Activated T-helper 9 cell treated with anti-CD3 and anti-CD28 coated beads, Interleukin-2, amount 50 U/mL, for 16 hours (primary cell): ENCODE data around the gene TRMT10B.
"Not testable (repeated sequence)": the region's sequence is repeated elsewhere in the genome, so short reads cannot be mapped to it uniquely, and the experiment has no call there.

Experiments
- DNase-seq: peaks from one replicate; pipeline ENCODE4 v3.0.0-alpha.2; 2020; ENCODE audit warnings: low read depth

Gene TRMT10B

DNA sequence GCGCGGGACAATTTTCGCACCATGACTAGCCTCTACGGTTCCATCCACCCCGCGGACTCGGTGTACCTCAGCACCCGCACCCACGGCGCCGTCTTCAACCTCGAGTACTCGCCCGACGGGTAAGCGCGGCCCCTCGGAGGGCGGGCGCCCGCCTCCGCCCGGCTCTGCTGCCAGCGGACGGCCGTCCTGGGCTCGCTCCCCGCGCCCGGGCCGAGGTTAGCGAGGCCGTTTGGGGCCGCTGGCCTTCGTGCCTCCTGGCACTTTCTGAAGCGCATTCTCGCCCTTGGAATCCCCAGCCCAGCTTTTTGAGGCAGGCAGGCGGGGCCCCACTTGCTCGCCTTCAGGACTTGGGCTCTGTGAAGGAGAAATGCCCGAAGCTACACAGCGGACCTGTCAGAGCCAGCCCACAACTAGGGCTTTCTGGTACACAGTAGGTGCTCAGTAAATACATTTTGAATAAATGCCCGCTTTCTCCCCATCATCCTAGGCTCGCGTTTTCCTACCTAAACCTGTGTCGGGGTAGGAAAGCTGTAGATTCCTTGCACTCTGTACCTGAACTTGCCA lies 47.8 kb downstream of the TRMT10B start:
- DNase-seq, result peak; percentile 17

DNA sequence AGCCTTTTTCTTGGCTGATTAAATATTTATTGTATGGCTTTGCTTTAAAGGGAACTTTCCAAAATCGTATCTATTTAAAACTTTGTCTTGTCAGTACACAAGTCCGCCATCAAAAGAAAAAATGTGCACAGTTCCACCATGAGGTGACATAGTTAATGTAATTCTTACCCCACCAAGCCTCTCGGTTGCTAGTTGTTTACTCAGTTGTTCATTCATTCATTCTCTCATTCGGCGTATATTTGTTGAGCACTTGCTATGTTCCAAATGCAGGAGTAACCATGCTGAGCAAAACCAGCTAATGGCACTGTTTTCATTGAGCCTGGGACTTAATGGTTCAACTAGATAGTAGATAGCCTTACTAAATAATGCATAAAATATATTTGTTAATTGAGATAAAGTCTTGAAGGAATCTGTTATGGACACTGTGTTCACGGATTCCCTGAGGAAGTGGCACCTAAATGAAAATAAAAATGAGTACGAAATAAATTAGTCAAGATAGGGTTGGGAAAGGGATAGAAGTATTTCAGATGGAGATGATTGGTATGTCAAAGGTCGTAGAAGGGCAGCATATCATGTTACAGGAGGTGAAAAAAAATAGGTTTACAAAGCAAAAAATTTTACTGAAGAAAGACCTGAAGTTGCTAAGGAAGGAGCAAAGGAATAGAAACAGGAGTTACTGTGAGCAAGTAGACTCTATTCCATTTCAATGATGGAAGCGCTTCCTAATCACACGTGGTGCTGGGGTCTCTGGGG lies 48.5 kb downstream of the TRMT10B start:
- no peak for DNase-seq

DNA sequence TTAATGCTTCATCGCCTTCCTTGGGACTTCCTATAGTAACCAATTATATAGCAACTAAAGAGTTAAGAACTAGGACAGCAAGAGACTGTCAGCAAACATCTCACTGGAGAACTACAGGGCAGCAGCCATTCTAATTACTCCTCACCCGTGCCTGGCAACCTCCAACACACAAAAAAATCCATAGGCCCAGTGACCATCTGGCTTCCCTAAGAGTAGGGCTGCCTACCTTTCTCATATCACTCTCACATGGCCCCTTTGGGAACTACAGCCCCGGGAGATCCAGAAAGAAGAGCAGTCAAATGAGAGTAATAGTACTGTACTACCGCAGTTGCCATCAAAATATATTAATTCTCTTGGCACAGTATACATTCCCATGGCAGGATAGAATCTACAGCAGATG lies 52.7 kb downstream of the TRMT10B start:
- no peak for DNase-seq

DNA sequence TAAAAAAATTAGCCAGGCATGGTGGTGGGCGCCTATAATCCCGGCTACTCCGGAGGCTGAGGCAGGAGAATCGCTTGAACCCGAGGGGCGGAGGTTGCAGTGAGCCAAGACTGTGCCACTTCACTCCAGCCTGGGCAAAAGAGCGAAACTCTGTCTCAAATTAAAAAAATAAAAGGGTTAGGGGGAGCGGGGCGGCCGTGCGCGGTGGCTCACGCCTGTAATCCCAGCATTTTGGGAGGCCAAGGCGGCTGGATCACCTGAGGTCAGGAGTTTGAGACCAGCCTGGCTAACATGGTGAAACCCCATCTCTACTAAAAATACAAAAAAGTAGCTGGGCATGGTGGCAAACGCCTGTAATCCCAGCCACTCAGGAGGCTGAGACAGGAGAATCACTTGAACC lies 56.1 kb downstream of the TRMT10B start:
- not testable (repeated sequence) for DNase-seq

DNA sequence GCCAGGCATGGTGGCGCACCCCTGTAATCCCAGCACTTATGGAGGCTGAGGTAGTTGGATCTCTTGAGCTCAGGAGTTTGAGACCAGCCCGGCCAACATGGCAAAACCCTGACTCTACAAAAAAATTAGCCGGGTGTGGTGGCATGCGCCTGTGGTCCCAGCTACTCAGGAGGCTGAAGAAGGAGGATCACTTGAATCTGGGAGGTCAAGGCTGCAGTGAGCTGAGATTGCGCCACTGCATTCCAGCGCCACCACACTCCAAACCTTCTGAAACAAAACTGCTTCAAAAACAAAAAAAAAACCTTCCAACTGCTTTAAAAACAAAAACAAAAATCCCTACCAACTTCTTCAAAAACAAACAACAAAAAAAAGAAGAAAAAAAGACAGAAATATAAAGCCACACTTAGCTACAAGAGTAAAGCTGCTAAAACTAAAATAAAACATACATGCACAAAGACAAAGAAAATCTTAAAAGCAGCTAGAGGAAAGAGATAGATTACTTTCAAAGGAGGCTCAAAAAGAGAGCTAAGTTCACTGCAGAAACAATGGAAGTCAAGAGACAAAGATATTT lies 58.4 kb downstream of the TRMT10B start:
- no peak for DNase-seq

DNA sequence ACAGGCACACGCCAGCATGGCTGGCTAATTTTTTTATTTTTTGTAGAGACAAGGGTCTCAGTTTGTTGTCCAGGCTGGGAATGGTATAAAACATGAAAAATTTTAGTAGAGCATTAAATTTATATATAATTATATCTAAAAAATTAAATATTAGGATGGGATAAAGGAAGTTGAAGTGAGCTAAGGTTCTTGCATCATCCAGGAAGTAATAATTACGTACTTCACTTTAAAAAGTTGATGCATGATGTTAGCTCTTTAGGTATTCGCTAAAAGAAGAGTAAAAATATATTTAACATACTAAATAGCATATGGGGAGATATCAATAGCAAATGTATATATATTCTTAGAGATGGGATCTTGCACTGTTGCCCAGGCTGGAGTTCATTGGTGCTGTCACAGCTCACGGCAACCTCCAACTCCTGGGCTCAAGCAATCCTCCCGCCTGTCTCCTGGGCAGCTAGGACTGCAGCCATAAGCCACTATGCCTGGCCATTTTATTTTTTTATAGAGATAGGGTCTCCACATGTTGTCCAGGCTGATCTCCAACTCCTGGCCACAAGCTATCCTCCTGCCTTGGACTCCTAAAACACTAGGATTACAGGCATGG lies 59.3 kb downstream of the TRMT10B start:
- DNase-seq, result no peak

DNA sequence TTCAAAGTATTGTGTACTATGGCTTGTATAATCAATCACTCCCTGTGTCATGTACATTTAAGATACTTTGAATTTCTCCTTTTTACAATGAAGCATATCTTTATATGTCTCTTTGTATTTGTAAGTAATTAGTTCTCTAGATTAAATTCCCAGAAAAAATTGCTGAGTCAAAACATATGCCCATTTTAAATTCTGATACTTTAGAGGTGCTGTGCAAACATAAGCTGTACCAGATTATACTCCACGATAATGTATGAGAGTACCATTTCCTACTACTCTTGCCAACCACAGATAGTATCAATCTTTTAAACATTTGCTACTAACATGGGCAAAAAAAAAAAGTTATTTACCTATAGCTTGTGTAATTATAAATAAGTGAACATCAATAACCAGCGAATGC lies 65.2 kb downstream of the TRMT10B start:
- no peak for DNase-seq

DNA sequence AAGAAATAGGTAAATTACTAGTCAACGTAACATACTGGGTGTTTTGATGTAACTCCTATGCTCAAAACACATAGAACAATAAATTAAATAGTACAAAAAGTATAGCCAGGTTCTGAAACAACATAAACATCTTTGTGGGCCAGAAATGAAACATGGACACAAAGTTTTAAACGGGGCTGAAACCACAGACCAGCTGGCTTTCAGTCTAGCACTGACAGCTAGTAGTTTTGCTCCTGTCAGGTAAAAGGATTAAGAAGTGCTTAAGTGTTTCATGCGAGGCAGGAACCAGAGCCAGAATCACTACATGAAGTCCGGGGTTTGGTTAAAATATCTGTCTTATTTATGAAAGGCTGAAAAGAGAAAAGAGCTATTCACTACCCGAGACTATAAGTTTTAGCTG lies 66.5 kb downstream of the TRMT10B start:
- DNase-seq, result no peak

DNA sequence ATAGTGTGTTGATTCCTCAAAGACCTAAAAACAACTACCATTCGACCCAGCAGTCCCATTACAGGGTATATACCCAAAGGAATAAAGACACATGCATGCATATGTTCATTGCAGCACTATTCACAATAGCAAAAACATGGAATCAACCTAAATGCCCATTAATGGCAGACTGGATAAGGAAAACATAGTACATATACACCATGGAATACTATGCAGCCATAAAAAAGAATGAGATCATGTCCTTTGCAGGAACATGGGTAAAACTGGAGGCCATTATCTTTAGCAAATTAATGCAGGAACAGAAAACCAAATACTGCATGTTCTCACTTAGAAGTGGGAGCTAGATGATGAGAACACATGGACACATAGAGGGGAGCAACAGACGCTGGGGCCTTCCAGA lies 71.6 kb downstream of the TRMT10B start:
- DNase-seq, result not testable (repeated sequence)

DNA sequence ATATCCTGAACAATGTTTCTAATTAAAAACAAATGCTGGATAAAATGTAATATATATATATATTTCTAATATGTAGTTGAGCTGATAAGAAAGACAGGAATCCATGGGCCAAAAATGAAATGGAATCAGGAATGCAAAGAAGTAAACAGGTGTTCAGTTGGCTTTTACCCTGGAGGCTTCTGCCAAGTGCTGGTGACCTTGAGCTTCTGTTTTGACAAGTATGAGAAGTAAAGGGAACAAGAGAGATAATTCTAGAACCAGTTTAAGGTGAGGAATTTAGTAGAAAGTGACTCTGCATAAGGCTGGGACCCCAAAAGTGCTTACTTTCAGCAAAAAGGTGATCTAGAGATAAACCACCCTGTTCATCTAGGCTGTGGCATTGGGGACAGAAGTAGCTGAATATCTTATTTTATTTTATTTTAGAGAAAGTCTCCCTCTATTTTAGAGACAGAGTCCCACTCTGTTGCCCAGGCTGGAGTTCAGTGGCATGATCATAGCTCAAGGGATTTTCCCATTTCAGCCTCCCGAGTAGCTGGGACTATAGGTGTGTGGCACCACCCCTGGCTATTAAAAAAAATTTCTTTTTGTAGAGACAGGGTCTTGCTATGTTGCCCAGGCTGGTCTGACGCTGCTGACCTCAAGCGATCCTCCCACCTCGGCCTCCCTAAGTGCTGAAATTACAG lies 74.0 kb downstream of the TRMT10B start:
- DNase-seq, result no peak
